ENCODE results near the gene NPR2. TPM values are rescaled to one million over a fixed set of nuclear protein-coding genes. Genes with fewer than 3 reads are reported as not detected.
A peak's percentile ranks its signal among the peaks of the same experiment; 100 is the strongest.

Gene NPR2
- total and polyA plus RNA-seq, 2 experiments from 2014 or later: 12.2 to 13.9 TPM

DNA sequence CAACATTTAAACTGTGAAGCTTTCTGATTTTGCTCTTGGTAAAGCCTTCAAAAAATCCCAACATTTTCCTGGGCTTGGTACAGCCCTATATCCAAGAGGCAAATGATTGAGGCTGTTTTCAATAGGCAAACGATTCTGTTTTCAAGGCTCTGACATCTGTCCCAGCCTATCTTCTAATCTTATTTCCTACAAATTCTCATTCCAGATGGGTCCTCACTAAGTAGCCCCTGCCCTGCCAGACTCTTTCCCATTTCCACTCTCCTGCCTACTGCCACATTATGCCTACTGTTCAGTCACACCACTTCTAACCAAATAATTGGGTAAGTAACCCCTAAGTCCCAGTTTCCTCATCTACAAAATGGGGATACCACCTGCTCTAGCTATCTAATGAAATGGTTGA is 45.8 kb upstream of the NPR2 start:
- H4K20me1 ChIP-seq (ENCODE audit: insufficient read depth, poor library complexity, severe bottlenecking): peaks cover 23% of the 10 kb centered on the region
- no peak overlapping the region for H2AFZ ChIP-seq
- peaks cover 21% of the 10 kb centered on the region for H3K4me1 ChIP-seq (ENCODE audit: insufficient read depth)
- H3K4me3 ChIP-seq: no peak overlapping the region
- DNase-seq (ENCODE audit: low spot score): no peak
- peaks cover 67% of the 10 kb centered on the region for H3K79me2 ChIP-seq
- no peaks in the 10 kb centered on the region for H3K9me2 ChIP-seq (replicated peaks; ENCODE audit: insufficient read depth)
- no peaks in the 10 kb centered on the region for H3K36me3 ChIP-seq (replicated peaks; ENCODE audit: insufficient read depth, low read depth)
- H3K9me3 ChIP-seq (ENCODE audit: low read depth): no peaks in the 10 kb centered on the region
- peak overlapping the region; percentile 95 for H3K4me2 ChIP-seq
- 78% methylated on average over 1 of the region's 1 CpG for WGBS (ENCODE audit: low lambda C conversion rate, missing lambda C conversion rate)
- TF ChIP-seq EZH2 (IDR thresholded peaks at IDR 0.05; ENCODE audit: borderline replicate concordance) (no peak), EZH2phosphoT487 (IDR thresholded peaks at IDR 0.05; ENCODE audit: low read depth, severe bottlenecking, unreplicated experiment) (no peak)
- H3K27me3 ChIP-seq: no peaks in the 10 kb centered on the region
- peak overlapping the region; percentile 35 for H3K27ac ChIP-seq

GRCh38 chr9:35746583-35746982 is 44.8 kb upstream of the NPR2 start:
- Histone ChIP-seq H2AFZ (no peak overlapping the region), H3K27me3 (no peaks in the 10 kb centered on the region), H3K9me3 (ENCODE audit: low read depth) (no peaks in the 10 kb centered on the region), H4K20me1 (ENCODE audit: insufficient read depth, poor library complexity, severe bottlenecking) (peaks cover 23% of the 10 kb centered on the region), H3K4me3 (peak overlapping the region; percentile 86), H3K79me2 (peaks cover 76% of the 10 kb centered on the region), H3K4me1 (ENCODE audit: insufficient read depth) (peaks cover 23% of the 10 kb centered on the region), H3K4me2 (peak overlapping the region; percentile 95), H3K9me2 (replicated peaks; ENCODE audit: insufficient read depth) (no peaks in the 10 kb centered on the region), H3K27ac (peak overlapping the region; percentile 97), H3K36me3 (replicated peaks; ENCODE audit: insufficient read depth, low read depth) (no peaks in the 10 kb centered on the region)
- DNase-seq (ENCODE audit: low spot score): peak; percentile 63
- 42% methylated on average over 3 of the region's 3 CpGs for WGBS (ENCODE audit: low lambda C conversion rate, missing lambda C conversion rate)
- TF ChIP-seq EZH2 (IDR thresholded peaks at IDR 0.05; ENCODE audit: borderline replicate concordance) (no peak), EZH2phosphoT487 (IDR thresholded peaks at IDR 0.05; ENCODE audit: low read depth, severe bottlenecking, unreplicated experiment) (no peak)

GRCh38 chr9:35748242-35748857 is 43.0 kb upstream of the NPR2 start:
- Histone ChIP-seq H3K9me3 (ENCODE audit: low read depth) (no peaks in the 10 kb centered on the region), H3K27ac (peak overlapping the region; percentile 97), H3K4me3 (peak overlapping the region; percentile 86), H3K79me2 (peaks cover 70% of the 10 kb centered on the region), H3K4me2 (peak overlapping the region; percentile 95), H3K27me3 (no peaks in the 10 kb centered on the region), H3K4me1 (ENCODE audit: insufficient read depth) (peaks cover 23% of the 10 kb centered on the region), H4K20me1 (ENCODE audit: insufficient read depth, poor library complexity, severe bottlenecking) (peaks cover 20% of the 10 kb centered on the region), H3K9me2 (replicated peaks; ENCODE audit: insufficient read depth) (no peaks in the 10 kb centered on the region), H3K36me3 (replicated peaks; ENCODE audit: insufficient read depth, low read depth) (no peaks in the 10 kb centered on the region), H2AFZ (peak overlapping the region; percentile 76)
- no peak for DNase-seq (ENCODE audit: low spot score)
- no peak for TF ChIP-seq CTCF (IDR thresholded peaks at IDR 0.05; ENCODE audit: poor library complexity)
- no peak for TF ChIP-seq EZH2phosphoT487 (IDR thresholded peaks at IDR 0.05; ENCODE audit: low read depth, severe bottlenecking, unreplicated experiment)
- TF ChIP-seq EZH2 (IDR thresholded peaks at IDR 0.05; ENCODE audit: borderline replicate concordance): no peak
- under 1% methylated on average over 24 of the region's 24 CpGs for WGBS (ENCODE audit: low lambda C conversion rate, missing lambda C conversion rate)

DNA sequence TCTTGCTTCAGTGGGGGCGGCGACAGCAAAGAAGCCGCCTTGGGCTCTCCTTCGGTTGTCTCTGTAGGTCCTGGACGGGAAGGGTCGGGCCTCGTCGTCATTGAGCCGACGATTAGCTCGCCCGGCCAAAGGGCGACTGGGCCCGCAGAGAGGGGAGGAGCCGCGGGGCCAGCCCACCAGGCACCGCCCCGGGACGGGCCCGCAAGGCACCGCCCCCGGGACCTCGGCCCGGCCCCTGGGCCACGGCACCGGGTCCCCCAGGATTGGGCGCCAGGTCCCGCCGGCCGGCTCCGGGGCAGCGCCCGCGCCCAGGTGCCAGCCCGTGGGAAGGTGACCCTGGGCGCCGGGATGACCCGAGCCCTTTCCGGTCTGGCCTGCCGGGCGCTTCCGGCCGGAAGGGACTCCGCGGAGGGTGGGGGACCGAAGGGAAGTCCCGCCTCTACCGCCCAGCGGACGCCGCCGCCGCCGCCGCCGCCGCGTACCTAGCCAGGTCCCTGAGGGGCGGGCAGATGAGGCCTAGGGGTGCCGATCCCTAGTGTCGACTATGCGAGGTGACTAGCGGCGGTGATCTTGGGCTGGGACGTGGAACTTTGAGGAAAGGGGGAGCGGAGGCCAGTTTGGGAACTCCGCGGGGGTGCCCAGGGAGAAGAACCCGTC is 42.4 kb upstream of the NPR2 start, which contains the start of the genes GBA2 and RGP1:
GBA2 (minus strand) TSS at position 371 of the 657 bp plus-strand sequence. CDS start 524 bp downstream, outside the sequence.
RGP1 (plus strand) TSS at position 430 of the 657 bp plus-strand sequence. CDS start 469 bp downstream, outside the sequence.
- under 1% methylated on average over 56 of the region's 69 CpGs for WGBS (ENCODE audit: low lambda C conversion rate, missing lambda C conversion rate)
- Histone ChIP-seq H4K20me1 (ENCODE audit: insufficient read depth, poor library complexity, severe bottlenecking) (peaks cover 19% of the 10 kb centered on the region), H2AFZ (peak within 1 kb of the TSS; percentile 76), H3K4me2 (peak within 1 kb of the TSS; percentile 95), H3K4me3 (peak within 1 kb of the TSS; percentile 86), H3K36me3 (replicated peaks; ENCODE audit: insufficient read depth, low read depth) (no peaks in the 10 kb centered on the region), H3K27ac (peak within 1 kb of the TSS; percentile 97), H3K9me2 (replicated peaks; ENCODE audit: insufficient read depth) (no peaks in the 10 kb centered on the region), H3K4me1 (ENCODE audit: insufficient read depth) (peaks cover 23% of the 10 kb centered on the region), H3K27me3 (no peaks in the 10 kb centered on the region), H3K9me3 (ENCODE audit: low read depth) (no peaks in the 10 kb centered on the region), H3K79me2 (peaks cover 65% of the 10 kb centered on the region)
- no peak for TF ChIP-seq CTCF (IDR thresholded peaks at IDR 0.05; ENCODE audit: poor library complexity)
- TF ChIP-seq EZH2phosphoT487 (IDR thresholded peaks at IDR 0.05; ENCODE audit: low read depth, severe bottlenecking, unreplicated experiment): no peak
- no peak for TF ChIP-seq EZH2 (IDR thresholded peaks at IDR 0.05; ENCODE audit: borderline replicate concordance)
- DNase-seq (ENCODE audit: low spot score): peak; percentile 93

Data from hepatocyte (in vitro differentiated cells).